Measurements from ENCODE around the gene UCHL3. TPM values are rescaled to one million over a fixed set of nuclear protein-coding genes. Genes with fewer than 3 reads are reported as not detected.

The UCHL3 gene
- total and polyA plus RNA-seq, 9 of the 15 experiments (the other 6 are each of a cell fraction or from before 2014, with no cell fraction given) = 42.2 to 112 (median 85.4) TPM

DNA sequence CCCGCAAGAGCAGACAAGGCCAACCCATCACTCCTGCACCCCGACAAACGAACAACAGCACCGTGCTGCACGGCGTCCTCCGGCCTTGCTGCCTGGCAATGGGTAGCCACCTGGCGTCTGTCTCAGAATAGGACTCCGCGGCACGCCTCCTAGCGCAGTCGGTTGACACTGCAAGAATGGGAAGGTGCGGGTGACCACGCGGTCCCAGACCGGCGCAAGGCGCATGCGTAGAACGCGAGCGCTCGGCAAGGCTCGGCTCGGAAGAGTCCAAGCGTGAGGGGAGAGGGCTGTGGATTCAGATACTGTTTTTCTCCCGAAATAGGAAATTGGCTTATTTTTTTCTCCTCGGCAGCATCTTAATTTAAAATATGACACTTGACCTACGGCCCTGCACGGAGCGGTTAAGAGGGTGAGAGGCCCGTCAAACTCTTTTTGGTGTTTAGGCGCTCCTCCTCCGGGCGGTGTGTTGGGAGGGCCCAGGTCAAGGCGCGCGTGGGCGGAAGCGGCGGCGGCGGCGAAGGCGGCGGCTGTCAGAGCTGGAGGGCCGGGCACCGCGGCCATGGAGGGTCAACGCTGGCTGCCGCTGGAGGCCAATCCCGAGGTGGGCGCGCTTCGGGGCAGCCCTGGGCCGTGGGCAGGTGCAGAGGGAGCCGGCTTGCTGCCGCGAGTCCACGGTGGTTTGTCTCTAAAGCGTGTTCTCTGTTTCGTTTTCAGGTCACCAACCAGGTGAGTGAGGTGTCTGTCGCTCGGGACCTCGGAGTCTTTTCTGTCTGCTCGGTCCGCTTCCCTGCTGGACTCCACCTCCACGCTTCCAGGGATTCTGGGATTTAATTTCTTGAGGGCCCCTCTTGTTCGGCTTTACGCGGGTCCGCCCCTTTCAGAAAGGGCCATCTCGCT, at the start of gene UCHL3 (continued):
- TF ChIP-seq, protein P1, sequence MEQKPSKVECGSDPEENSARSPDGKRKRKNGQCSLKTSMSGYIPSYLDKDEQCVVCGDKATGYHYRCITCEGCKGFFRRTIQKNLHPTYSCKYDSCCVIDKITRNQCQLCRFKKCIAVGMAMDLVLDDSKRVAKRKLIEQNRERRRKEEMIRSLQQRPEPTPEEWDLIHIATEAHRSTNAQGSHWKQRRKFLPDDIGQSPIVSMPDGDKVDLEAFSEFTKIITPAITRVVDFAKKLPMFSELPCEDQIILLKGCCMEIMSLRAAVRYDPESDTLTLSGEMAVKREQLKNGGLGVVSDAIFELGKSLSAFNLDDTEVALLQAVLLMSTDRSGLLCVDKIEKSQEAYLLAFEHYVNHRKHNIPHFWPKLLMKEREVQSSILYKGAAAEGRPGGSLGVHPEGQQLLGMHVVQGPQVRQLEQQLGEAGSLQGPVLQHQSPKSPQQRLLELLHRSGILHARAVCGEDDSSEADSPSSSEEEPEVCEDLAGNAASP (IDR thresholded peaks at IDR 0.05) = no peak
- TF ChIP-seq MAFG (tag; conservative IDR thresholded peaks at IDR 0.05) (no peak), MBD2 (IDR thresholded peaks at IDR 0.05; ENCODE audit: borderline replicate concordance, low read depth) (peak; percentile 93), HMG20A (CRISPR knock-in tag; conservative IDR thresholded peaks at IDR 0.05) (no peak), NR2C1 (IDR thresholded peaks at IDR 0.05) (peak; percentile 75), NR2C1 (tag; IDR thresholded peaks at IDR 0.05) (peak; percentile 53; the same call in 1 of the 2 replicates), ZNF197 (CRISPR knock-in tag; IDR thresholded peaks at IDR 0.05; ENCODE audit: low read depth) (no peak)

DNA sequence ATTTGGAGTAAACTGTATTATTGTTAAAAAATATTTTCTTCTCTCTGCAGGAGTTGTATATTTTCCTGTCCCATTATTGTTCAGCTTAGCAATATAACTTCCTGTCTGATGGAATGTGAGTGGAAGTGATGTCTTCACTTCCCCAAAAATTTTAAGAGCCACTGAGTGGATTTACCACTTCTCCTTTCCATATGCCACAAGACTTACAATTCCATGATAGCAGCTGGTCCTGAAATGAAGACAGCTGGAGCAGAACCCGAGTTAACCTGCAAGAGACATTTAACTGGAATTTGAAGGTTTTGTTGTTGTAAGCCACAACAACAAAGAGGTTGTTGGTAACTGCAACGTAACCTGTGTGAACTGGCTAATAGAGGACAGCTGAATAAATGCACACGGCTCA, 44.3 kb upstream of the UCHL3 start:
- no TSS peak for BruUV-seq (replicated peaks)
- Histone ChIP-seq H3K79me2 (ENCODE audit: control insufficient read depth, insufficient read depth, low read length) (no peaks in the 10 kb centered on the region), H4K20me1 (replicated peaks; ENCODE audit: control insufficient read depth, insufficient read depth, low read length) (no peaks in the 10 kb centered on the region), H3K36me3 (ENCODE audit: control insufficient read depth, insufficient read depth, low read length) (no peaks in the 10 kb centered on the region), H3K27ac (ENCODE audit: extremely low read depth, low read depth, low read length) (no peak overlapping the region), H3K9me1 (ENCODE audit: control insufficient read depth, insufficient read depth, low read length) (no peaks in the 10 kb centered on the region), H3K9me3 (replicated peaks; ENCODE audit: control insufficient read depth, insufficient read depth, low read depth, low read length) (no peaks in the 10 kb centered on the region), H2AFZ (ENCODE audit: low read depth, low read length) (peak overlapping the region; percentile 38; the same call in 1 of the 2 replicates), H3K4me3 (no peak overlapping the region), H3K4me2 (ENCODE audit: insufficient read depth, low read length) (no peak overlapping the region), H3K9ac (ENCODE audit: insufficient read depth in 1 of 2, low read depth in 2 of 2, low read length in 2 of 2) (no peak overlapping the region), H3K4me1 (replicated peaks in 1 of 2; ENCODE audit: control insufficient read depth in 2 of 2, insufficient read depth in 2 of 2, low read length in 2 of 2) (no peaks in the 10 kb centered on the region), H3K27me3 (ENCODE audit: control insufficient read depth in 2 of 2, insufficient read depth in 2 of 2, low read length in 2 of 2) (no peaks in the 10 kb centered on the region)
- no peak for FAIRE-seq
- in situ Hi-C loops (cut with MboI) = no loop called here
- ChIA-PET CTCF (ENCODE audit: low intra/inter-chr PET ratio) (no interaction called here), POLR2A (no interaction called here)
- intact Hi-C loops (cut with micrococcal nuclease) = no loop called here
- 31% methylated on average over 3 of the region's 3 CpGs for WGBS (ENCODE audit: insufficient coverage, low coverage, missing lambda C conversion rate)
- no peak for ATAC-seq
- TF ChIP-seq SUPT5H (IDR thresholded peaks at IDR 0.05) (no peak), SPI1 (IDR thresholded peaks at IDR 0.05; ENCODE audit: borderline replicate concordance, low read depth, low read length) (peak; percentile 79; the same call in 1 of the 2 replicates)
- DNase-seq (ENCODE audit: extremely low read depth in 1 of 4, low spot score in 3 of 4) = no peak

Data from K562 (cell line).